HL-60 (cell line): Measurements from ENCODE around the gene MRPS12.
"Not testable (repeated sequence)": the region's sequence is repeated elsewhere in the genome, so short reads cannot be mapped to it uniquely, and the experiment has no call there.

Experiments used
- DNase-seq, 2 experiments: peaks; one replicate each; pipeline ENCODE4 v3.0.0-alpha.2; 2010 to 2020; ENCODE audit warnings: low read depth in 1 of 2, low spot score in 1 of 2
- H3K27ac ChIP-seq: fragments of 250-450 bp; sonication (Bioruptor Pico); replicated peaks from 2 replicates; pipeline ENCODE4 v1.5.1; 2020; ENCODE audit warnings: mild to moderate bottlenecking, moderate library complexity
- H3K27me3 ChIP-seq: fragments of 250-450 bp; sonication (Bioruptor Pico); 2 replicates; pipeline ENCODE4 v1.5.1; 2021; ENCODE audit warnings: mild to moderate bottlenecking, moderate library complexity; ENCODE audit not compliant: insufficient read depth, poor library complexity, severe bottlenecking
- H3K4me3 ChIP-seq: replicated peaks from 2 replicates; pipeline ENCODE4 v1.5.1; 2011; ENCODE audit warnings: mild to moderate bottlenecking, control low read depth, low read length; ENCODE audit not compliant: insufficient read depth
- GABPA ChIP-seq: IDR thresholded peaks from 2 replicates; pipeline ENCODE4 v1.6.1; 2012; ENCODE audit warnings: low read depth
- POLR2AphosphoS5 ChIP-seq: IDR thresholded peaks from 2 replicates; pipeline ENCODE4 v1.6.1; 2012; ENCODE audit warnings: low read depth
- SPI1 ChIP-seq: IDR thresholded peaks from 2 replicates; pipeline ENCODE4 v1.6.1; 2012; ENCODE audit warnings: low read depth, mild to moderate bottlenecking, borderline replicate concordance
- long read RNA-seq: library from polyadenylated mRNA; unstranded; transcript quantifications from one replicate; pipeline ENCODE4 v2.0.0, GENCODE V29; 2020
- TF ChIP-seq, protein P1 (sequence below): IDR thresholded peaks from 2 replicates; pipeline ENCODE4 v1.6.1; 2012; ENCODE audit warnings: low read depth; ENCODE audit not compliant: insufficient replicate concordance
- TF ChIP-seq, protein P2 (sequence below): IDR thresholded peaks from one replicate; pipeline ENCODE4 v1.5.1; 2011; ENCODE audit warnings: low read length, control low read depth, inconsistent platforms; ENCODE audit not compliant: insufficient read depth

Gene MRPS12
- long read RNA-seq, transcript MRPS12-203 (2 exons, 1,220 nt): minor isoform, 6 of 56 reads
- long read RNA-seq, transcript MRPS12-201 (3 exons, 1,207 nt): major isoform, 42 of 56 reads
- long read RNA-seq, partial matches to known transcripts: 1 of 56 reads
- long read RNA-seq, other reads (novel, unspliced or antisense): 3 of 56 reads

DNA sequence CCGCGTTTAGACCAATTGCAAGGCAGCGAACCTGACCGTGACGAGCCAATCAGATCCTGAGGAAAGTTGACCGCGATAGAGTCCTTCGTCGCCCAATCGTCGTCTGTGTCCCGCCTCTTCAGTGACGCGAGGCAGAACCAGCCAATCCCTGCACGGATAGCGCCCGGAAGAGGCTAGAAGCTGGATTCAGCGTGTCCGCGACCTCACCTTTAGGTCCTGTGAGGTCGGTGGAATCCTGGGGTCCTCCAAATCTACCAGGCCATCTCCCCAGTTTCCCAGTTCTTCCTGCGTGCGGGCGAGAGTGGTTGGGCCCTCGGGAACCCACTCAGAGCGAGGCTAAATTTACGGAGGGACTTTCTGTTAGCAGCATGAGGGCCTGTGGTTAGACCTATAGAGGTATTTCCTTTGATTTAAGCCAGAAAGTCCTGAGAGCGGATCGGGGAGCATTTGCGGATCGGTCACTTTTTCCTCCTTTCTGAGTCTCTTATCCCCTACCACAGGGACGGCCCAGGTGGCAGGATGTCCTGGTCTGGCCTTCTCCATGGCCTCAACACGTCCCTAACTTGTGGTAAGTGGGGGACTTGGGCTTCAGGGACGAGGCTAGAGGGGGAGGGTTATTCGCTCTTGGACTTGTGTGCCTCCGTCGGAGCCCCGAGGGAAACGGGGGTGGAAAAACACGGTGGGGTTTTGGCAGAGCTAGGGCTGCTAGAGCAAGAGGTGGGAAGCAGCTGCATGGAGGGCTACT is at the start of gene MRPS12:
MRPS12 (plus strand) TSS at position 169 of the 745 bp plus-strand sequence; CDS start at position 520, 351 bp downstream.
- TF ChIP-seq, protein P1, sequence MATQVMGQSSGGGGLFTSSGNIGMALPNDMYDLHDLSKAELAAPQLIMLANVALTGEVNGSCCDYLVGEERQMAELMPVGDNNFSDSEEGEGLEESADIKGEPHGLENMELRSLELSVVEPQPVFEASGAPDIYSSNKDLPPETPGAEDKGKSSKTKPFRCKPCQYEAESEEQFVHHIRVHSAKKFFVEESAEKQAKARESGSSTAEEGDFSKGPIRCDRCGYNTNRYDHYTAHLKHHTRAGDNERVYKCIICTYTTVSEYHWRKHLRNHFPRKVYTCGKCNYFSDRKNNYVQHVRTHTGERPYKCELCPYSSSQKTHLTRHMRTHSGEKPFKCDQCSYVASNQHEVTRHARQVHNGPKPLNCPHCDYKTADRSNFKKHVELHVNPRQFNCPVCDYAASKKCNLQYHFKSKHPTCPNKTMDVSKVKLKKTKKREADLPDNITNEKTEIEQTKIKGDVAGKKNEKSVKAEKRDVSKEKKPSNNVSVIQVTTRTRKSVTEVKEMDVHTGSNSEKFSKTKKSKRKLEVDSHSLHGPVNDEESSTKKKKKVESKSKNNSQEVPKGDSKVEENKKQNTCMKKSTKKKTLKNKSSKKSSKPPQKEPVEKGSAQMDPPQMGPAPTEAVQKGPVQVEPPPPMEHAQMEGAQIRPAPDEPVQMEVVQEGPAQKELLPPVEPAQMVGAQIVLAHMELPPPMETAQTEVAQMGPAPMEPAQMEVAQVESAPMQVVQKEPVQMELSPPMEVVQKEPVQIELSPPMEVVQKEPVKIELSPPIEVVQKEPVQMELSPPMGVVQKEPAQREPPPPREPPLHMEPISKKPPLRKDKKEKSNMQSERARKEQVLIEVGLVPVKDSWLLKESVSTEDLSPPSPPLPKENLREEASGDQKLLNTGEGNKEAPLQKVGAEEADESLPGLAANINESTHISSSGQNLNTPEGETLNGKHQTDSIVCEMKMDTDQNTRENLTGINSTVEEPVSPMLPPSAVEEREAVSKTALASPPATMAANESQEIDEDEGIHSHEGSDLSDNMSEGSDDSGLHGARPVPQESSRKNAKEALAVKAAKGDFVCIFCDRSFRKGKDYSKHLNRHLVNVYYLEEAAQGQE: no peak
- TF ChIP-seq SPI1 (no peak), GABPA (peak; percentile 53; the same call in 1 of the 2 replicates), POLR2AphosphoS5 (peak; percentile 84)
- TF ChIP-seq, protein P2, sequence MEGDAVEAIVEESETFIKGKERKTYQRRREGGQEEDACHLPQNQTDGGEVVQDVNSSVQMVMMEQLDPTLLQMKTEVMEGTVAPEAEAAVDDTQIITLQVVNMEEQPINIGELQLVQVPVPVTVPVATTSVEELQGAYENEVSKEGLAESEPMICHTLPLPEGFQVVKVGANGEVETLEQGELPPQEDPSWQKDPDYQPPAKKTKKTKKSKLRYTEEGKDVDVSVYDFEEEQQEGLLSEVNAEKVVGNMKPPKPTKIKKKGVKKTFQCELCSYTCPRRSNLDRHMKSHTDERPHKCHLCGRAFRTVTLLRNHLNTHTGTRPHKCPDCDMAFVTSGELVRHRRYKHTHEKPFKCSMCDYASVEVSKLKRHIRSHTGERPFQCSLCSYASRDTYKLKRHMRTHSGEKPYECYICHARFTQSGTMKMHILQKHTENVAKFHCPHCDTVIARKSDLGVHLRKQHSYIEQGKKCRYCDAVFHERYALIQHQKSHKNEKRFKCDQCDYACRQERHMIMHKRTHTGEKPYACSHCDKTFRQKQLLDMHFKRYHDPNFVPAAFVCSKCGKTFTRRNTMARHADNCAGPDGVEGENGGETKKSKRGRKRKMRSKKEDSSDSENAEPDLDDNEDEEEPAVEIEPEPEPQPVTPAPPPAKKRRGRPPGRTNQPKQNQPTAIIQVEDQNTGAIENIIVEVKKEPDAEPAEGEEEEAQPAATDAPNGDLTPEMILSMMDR: no peak
- Histone ChIP-seq H3K27ac (peak within 1 kb of the TSS; percentile 95), H3K4me3 (peak within 1 kb of the TSS; percentile 68), H3K27me3 (no peaks in the 10 kb centered on the region)
- DNase-seq: peak; percentile 99 to 100

DNA sequence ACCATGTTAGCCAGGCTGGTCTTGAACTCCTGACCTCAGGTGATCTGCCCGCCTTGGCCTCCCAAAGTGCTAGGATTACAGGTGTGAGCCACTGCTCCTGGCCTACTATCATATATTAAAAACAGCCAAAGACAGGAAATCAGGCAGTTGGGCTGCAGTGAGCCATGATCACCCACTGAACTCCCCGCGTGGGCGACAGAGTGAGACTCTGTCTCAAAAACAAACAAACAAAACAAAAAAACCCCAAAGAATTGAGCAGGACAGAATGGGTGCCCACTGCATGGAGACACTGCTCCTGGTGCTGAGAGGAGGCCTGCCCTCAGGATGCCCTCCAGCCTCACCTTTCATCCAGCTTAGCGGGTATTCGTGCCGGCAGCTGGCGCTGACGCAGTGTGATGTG is 47.5 kb upstream of the MRPS12 start:
- H3K27me3 ChIP-seq: no peaks in the 10 kb centered on the region
- H3K27ac ChIP-seq: no peak overlapping the region
- no peak overlapping the region for H3K4me3 ChIP-seq
- TF ChIP-seq GABPA (no peak), POLR2AphosphoS5 (no peak), SPI1 (no peak)
- TF ChIP-seq, protein P2: no peak
- TF ChIP-seq, protein P1: no peak
- DNase-seq: no peak

DNA sequence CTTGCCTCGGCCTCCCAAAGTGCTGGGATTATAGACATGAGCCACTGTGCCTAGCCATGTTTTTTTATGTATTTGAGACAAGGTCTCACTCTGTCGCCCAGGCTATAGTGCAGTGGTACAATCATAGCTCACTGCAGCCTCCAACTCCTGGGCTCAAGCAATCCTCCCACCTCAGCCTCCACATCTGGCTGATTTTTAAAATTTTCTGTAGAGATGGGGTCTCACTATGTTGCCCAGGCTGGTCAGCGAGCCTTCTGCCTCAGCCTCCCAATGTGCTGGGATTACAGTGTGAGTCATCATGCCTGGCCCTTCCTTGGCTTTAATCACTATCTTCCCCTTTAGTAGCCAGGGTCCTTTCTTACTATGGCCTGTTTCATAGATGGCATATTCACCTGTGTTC is 46.1 kb upstream of the MRPS12 start:
- not testable (repeated sequence) for H3K27ac ChIP-seq, H3K4me3 ChIP-seq, H3K27me3 ChIP-seq, DNase-seq

DNA sequence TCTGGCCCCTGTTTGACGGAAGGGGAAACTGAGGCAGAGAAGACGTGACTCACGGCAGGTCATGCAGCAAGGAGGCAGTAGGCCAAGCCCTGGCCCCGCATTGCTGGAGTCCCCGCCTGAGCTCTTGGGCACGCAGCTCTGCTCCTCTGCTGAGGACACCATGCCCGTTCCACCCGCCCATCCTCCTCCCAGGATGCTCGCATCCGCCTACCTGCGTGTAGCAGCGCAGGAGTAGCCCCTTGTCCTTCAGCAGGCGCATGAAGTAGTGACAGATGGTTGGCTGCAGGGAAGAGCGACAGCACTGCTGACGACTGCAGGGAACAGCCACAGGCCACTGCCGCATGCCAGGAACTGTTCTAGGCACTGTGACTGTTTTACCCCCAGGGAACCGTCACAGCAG is 41.9 kb upstream of the MRPS12 start:
- DNase-seq: no peak
- TF ChIP-seq SPI1 (no peak), GABPA (no peak), POLR2AphosphoS5 (no peak)
- TF ChIP-seq, protein P2: no peak
- TF ChIP-seq, protein P1: no peak
- H3K27ac ChIP-seq: no peak overlapping the region
- H3K4me3 ChIP-seq: no peak overlapping the region
- no peaks in the 10 kb centered on the region for H3K27me3 ChIP-seq
